Measurements from ENCODE around the gene UNCX.
"Not testable (repeated sequence)": the region's sequence is repeated elsewhere in the genome, so short reads cannot be mapped to it uniquely, and the experiment has no call there.

Gene UNCX

GRCh38 chr7:1278543-1278942 lies 45.9 kb downstream of the UNCX start:
- no peak for DNase-seq (ENCODE audit: low read depth)

DNA sequence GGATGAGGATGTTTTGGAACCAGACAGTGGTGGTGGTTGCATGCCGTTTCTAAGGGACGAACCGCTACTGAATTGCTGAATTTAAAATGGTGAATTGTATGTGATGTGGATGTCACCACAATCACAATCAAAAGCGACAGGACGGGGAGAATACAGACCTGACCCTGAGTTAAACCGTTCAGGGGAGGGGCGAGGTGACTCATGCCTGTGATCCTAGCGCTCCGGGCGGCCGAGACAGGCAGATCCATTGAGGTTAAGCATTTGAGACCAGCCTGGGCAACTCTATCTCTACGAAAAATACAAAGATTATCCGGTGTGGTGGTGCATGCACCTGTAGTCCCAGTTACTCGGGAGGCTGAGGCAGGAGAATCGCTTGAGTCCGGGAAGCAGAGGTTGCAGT lies 46.4 kb downstream of the UNCX start:
- DNase-seq (ENCODE audit: low read depth) = no peak

DNA sequence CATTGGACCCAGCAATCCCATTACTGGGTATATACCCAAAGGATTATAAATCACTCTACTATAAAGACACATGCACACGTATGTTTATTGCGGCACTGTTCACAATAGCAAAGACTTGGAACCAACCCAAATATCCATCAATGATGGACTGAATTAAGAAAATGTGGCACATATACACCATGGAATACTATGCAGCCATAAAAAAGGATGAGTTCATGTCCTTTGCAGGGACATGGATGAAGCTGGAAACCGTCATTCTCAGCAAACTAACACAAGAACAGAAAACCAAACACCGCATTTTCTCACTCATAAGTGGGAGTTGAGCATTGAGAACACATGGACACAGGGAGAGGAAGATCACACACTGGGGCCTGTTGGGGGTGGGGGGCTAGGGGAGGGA lies 47.2 kb downstream of the UNCX start:
- DNase-seq (ENCODE audit: low read depth) = not testable (repeated sequence)

GRCh38 chr7:1281068-1281467 lies 48.4 kb downstream of the UNCX start:
- DNase-seq (ENCODE audit: low read depth) = no peak

- DNase-seq (ENCODE audit: low read depth) = no peak
These were observed 50.0 kb downstream of the UNCX start for GRCh38 chr7:1282679-1283078.

GRCh38 chr7:1283337-1283736 lies 50.7 kb downstream of the UNCX start:
- no peak for DNase-seq (ENCODE audit: low read depth)

DNA sequence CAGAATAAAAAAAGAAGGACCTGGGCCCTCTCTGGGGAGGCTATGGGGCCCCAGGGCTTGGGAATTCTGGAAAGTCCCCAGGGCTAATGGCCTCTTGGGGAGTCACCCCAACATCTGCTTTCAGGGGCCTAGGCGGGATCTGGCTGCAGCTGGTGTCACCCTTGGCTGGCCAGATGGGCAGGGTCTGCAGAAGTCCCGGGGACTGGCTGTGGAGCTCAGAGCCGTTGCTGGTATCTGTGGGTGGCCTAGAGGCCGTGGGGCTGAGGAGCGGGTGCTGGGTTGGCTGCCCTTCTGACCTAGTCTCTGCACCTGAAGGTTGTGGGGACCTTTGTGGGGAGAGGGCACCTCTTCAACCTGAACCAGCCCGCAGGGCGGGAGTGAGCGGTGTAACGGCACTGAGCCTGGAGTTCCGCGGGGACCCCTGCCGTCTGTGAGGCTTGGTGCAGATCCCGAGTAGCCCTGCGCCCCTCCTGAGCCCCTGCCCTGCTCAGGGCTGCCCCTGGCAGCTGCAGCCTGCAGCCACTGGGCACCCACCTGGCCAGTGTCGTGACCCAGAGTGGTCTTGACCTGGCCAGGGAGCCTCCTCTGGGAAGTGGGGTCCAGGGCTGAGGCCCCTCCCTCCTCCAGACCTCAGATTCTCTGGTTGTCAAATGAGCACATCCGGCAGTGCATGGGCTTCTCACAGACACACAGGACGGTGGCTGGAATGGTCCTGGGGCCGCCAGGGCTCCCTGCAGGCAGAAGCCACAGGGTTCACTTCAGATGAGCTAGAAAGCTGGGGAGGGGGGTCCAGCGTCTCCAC lies 51.5 kb downstream of the UNCX start:
- DNase-seq (ENCODE audit: low read depth) = no peak

DNA sequence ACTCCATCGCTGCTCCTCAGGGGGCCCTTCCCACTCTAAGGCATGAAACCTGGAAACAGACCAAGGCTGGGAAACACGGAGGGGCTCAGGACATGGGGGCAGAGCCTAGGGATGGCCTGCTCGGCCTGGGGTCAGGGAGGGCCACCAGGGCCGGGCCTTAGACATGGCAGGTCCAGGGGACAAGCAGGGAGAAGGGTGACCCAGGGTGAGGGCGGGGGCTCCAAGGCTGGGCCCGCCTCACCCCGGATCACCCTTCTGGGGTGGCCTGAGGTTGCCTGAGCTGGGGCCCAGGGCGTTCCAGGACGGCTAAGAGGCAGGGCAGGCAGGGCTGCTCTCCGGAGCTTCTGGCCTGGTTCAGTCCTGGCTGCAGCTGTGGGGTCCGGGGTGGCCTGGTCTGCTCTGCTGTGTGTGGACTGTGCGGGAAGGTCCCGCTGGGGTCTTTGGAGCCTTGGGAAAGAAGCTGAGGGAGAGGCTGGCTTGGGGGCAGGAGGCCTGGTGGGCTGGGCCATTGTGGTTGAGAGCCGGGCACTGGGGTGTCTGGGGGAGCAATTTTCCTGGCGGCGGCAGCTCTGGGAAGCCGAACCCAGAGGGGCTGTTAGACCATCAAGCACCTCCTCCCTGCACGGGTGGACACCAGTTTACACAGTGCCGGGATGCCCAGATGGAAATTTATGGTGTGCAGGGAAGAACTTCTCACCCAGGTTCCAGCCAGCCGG lies 52.2 kb downstream of the UNCX start:
- DNase-seq (ENCODE audit: low read depth) = no peak

DNA sequence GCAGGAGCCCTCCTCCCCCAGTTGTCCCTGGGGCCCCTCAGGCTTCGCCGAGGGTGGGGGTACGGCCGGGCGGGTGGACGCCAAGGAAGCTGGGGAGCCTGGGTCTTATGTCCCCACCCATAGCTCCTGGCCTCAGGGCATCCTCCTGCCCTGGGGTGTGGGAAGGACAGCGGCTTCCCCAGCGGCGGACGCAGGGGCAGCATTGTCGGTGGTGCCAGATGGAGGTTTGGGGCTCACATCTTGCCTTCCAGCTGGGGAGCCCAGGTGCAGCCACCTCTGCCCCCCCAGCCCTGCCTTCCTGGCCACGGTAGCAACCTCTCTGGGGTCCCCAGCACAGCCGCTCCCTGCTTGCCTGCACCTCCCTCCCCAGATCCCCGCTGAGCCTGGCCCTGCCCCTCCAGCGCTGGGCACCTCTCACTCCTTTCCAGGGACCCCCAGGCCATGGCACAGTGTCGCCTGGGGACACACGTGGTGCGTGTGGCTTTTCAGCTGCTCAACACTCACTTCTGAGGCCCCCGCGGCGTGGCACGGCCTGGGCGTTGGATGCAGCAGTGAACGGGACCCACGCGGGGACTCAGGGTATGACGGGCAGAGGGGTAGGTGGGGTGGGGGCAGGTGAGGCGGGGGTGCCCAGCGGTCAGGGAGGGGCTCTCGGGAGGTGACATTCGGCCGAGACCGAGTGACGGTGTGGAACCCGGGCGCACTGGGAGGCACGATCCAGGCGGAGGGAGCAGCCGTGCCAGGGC lies 53.1 kb downstream of the UNCX start:
- no peak for DNase-seq (ENCODE audit: low read depth)

All from HS-27A (cell line).